ENCODE results near the gene GNG2.

The GNG2 gene

DNA sequence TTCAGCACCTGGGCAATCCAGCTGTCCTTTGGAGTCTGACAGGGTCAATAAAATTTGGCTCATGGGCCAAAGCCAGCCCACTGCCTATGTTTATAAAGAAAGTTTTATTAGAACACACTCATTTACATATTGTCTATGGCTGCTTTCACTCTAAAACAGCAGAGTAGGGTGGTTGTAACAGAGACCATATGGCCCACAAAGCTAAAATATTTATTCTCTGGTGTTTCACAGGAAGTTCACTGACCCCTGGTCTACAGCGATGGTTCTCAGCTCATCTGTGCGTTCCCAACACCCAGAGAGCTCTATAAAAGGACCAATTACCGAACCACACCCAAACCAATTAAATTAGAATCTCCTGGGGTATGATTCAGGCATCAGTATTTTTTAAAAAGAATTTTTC is 91.2 kb downstream of the GNG2 start:
- no peak for DNase-seq

DNA sequence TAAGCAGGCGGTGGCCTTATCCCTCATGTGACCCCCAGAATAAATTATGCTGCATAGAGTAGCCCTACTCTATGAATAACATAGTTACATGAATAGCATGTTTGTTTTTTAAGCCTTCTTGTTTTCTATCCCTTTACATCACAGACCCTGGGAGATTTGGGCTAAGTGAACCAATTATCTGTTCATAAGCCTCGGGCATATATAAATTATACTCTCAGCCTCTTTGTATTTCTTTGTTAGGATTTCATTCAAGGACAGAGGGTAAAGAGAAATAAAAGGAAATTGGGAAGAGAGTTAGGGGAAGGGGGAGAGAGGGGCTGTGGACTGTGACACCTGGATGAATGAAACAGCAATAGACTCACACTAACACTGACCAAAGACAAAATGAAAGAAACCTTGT is 93.6 kb downstream of the GNG2 start:
- DNase-seq: no peak

DNA sequence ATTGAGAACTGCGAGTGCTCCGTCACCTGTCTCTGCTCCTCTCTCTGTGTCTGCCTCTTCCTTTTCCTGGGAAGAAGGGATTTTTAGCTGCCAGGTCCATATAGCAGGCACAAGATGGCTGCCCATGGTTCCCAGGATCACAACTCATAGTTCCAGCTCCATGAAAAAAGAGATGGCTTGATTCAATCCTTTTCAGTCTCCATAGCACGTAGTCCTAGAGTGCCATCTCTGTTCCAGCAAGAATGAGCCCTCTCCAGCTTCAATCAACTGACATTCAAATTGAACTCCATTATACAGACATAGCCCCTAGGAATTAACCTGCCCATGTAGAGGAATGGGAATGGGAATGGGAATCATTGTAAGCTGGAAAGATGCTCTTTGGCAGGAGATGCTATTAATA is 94.2 kb downstream of the GNG2 start:
- DNase-seq: no peak

DNA sequence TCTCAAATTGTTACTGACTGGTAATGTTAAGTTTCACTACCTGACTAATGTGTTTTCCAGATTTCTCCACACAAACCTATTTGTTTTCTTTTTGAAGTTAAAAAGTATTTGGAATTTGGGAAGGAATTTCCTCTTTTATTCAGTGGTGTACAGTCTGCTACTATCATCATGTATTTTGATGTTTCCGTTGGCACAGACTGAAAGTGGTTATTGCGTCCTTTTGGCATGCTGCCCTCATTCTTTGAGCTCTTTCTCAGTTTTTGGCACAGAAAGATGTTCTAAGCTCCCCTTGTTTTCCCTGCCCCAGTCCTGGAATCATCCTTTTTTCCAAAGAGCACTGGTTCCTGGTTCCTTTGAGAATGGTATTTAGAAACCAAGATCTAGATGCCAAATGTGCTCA is 97.5 kb downstream of the GNG2 start:
- DNase-seq: no peak

DNA sequence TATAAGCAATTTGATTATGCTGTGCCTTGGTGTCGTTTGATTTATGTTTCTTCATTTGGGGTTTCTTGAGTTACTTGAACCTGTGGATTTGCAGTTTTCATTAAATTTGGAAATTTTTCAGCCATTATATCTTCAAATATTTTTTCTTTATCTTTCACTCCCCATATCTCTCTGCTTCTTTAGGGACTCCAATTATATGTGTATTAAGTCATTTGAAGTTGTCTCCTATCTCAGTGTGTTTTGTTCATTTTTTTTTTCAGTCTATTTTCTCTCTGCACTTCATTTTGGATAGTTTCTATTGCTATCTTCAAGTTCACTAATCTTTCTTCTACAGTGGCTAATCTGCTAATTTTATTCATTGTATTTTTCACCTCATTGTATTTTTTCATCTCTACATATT is 99.5 kb downstream of the GNG2 start:
- DNase-seq: no peak

GRCh38 chr14:51960866-51961265 is 100.5 kb downstream of the GNG2 start:
- DNase-seq: no peak

- DNase-seq: no peak
Observed at GRCh38 chr14:51962711-51963110, 102.3 kb downstream of the GNG2 start.

- DNase-seq: no peak
Observed at GRCh38 chr14:51963286-51963685, 102.9 kb downstream of the GNG2 start.

DNA sequence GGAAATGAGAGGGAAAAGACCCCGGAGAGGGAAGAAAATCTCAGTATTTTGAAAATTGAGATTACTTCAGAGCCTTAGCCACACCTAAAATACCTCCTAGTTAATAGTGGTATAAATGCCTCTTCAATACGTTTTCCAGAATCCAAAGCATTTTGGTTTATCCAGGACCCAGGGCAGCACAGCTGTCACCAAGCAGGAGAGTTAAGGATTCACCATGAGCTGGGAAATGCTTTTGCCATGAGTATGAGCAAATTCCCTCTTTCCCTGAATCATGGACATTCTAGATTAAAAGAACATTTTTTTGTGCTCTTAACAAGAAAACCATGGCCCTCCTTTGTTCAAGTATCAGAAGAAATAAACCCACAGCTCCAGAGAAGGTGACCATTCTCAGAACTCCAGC is 107.1 kb downstream of the GNG2 start:
- no peak for DNase-seq

DNA sequence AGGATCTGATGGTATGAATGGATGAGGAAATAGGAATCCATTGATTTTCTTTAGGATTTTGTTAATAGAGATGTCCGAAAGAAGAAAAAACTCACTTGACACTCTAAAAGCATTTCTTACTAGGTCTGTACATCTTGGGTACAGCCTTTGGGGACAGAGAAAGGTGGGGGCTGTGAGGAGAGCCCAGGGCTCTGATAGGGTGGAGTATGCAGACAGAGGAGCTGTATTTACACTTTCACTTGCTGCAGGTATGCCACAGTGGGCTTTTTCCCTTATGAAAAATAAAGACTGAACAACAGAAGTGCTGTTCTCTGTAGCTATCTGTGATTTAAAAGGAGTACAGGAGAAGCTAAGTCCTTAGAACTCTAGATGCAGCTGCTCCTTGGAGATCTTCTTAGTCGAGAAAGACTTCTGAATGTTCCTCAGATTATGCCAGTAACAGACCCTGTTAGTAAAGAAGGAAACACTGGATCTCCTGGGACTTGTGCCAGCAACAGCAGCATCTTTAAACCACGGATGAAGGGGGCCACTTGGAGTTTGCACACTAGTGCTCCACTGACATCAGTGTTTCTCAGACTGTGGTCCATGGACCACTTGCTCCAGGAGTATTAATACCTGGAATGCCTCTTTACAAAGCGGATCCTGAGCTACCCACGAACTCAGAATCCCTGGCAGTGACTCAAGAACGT is 109.6 kb downstream of the GNG2 start:
- DNase-seq: no peak

DNA sequence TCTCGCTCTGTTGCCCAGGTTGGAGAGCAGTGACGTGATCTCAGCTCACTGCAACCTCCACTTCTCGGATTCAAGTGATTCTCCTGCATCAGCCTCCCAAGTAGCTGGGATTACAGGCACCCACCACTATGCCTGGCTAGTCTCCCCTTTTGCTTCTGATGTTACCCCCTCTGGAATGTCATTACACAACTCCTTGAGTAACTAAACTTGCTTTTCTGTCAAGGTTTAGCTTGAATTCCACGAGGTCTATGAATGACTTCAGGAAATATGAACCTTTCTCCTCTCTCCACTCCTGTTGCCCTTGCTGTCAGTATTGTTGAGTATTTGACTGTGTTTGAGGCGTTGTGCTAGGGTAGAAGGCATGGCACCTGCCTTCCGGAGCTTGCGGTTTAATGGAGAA is 112.2 kb downstream of the GNG2 start:
- DNase-seq: no peak

DNA sequence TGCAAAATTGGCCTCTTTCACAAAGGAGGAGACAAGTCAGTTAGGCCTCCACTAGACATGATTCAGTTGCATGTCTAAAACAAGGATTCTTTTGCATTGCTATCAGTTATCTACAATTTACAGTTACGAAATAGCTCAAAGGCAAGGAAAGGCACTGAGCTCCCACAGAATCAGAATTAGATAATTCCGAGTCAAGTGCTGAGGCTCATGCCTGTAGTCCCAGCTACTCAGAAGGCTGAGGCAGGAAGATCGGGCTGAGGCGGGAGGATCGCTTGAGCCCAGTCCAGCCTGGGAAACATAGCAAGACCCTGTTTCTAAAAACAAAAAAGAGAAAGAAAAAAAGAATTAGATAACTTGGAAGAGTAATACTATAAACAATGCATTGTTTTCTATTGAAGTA is 116.7 kb downstream of the GNG2 start:
- DNase-seq: no peak

DNA sequence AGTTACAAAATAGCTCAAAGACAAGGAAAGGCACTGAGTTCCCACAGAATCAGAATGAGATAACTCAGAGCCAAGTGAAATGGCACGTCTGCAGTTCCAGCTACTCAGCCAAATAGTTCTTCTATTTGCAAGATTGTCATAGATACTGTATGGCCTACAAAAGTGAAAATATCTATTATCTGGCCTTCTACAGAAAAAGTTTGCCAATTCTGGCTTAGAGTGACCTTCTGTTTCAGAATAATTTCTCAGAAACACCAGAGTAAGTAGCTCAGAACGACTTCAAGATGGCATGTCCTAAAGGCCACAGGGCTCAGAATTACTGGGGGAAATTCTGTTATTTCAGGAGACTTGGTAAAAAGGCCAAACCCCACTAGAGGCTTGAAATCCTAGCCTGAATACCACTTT is 118.3 kb downstream of the GNG2 start:
- no peak for DNase-seq

GRCh38 chr14:51979088-51979709 is 118.8 kb downstream of the GNG2 start:
- DNase-seq: peak; percentile 28

DNA sequence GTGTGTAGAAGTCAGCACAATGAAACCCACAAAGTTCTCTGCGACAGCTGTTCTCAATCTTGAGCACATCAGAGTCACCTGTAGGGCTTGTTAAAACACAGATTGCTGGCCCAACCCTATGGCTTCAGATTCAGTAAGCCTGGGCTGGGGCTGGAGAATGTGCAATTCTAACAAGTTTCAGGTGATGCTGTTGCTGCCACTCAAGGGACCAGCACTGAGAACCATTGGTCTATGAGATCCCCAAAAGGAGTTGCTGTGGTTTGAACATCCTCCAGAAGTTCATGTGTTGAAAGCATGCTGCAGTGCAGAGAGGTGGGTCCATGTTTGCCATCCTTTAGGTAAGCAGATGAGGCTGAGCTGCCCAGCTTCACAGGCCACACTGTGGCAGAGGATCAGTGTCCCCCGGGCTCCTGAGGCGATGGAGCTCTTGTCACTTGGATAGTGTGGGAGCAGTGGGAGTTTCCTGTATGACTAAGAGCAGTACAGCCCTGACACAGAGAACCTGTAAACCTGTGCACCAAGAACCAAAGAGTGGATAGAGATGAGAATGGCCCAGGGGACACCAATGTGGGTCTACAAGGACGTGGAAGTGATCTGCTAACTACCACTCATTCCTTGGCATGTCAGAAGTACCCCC is 120.9 kb downstream of the GNG2 start:
- no peak for DNase-seq

DNA sequence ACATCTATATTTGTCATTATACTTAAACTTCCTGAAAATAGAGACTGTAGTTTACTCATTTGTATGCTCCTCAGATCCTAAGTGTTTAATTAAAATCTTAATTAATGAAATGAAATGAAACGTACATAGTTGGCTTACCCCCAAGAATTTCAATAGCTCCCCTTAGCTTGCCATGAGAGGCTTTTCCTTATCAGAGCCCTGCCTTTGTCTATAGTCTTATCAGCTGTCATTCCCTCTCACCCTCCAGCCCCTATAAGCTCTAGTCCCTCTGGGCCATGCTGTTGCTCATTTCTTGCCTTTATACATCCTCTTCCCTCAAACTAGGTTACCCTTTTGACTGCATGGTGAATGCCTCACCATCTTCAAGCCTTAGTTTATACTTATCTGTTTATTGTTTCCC is 127.8 kb downstream of the GNG2 start:
- DNase-seq: no peak

GRCh38 chr14:51989293-51990234 is 129.2 kb downstream of the GNG2 start, which contains the start of gene RTRAF:
TSS of gene RTRAF (plus strand) at chr14:51989546. CDS start at chr14:51989640, 94 bp downstream.
- DNase-seq: peak; percentile 87

GRCh38 chr14:51990488-51990887 is 130.1 kb downstream of the GNG2 start:
- no peak for DNase-seq

DNA sequence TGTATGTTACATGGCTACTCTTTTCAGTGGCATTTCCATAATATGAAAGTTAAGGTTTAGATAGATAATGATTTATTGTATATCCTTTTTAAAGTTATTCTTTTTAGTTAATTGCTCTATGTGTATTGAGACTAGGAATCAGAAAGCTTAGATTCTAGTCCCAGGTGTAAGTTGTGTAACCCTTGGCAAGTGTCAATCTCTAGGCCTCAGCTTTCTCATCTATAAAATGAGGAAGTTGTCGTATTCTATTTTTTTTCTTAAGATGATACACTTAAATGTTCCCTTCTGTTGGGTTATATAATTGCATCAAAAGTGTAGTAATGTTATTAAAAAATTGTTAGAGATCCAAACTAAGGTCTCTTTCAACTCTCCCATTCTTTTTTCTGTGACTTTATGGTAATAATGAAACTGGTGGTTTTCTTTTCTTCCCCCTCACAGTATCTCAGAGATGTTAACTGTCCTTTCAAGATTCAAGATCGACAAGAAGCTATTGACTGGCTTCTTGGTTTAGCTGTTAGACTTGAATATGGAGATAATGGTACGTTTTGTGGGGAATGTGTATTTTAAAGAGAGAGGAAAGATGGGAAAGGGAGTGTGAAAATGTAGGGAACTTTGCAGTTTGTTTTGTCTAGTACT is 133.0 kb downstream of the GNG2 start:
- no peak for DNase-seq

- DNase-seq: no peak
Observed at GRCh38 chr14:51996148-51996746, 135.8 kb downstream of the GNG2 start.

DNA sequence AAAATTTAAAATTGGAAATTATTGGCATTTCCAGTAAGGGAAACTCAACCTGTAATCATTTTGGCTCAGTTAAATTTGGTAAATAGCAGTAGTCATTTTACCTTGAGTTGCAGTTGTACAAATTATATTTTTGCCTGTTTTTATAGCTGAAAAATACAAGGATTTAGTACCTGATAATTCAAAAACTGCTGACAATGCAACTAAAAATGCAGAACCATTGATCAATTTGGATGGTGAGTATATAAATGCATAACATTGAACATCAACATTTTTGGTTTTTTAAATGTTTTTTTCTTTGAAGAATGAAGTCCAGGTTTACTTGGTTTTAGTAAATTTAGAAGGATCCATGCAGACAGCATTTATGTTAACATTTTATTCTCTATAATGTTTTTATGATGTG is 137.9 kb downstream of the GNG2 start:
- no peak for DNase-seq

DNA sequence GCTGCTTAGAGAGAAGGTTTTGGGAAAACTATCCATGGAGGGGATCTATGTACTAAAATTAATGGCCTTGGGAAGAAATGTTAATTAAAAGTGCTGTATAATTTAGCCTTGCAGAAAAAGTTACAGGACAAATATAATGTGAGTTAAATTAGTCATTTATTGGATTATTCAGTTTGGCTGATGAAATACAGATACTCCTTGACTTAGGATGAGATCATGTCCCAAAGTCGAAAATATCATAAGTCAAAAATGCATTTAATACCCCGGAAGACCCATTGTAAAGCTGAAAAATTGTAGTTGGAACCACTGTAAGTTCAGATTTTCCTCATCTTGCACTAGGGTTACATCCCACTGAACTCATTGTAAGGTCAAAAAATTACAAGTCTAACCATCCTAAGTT is 138.7 kb downstream of the GNG2 start:
- DNase-seq: no peak
